ENCODE measurements around the gene ARHGAP15.
A peak's percentile ranks its signal among the peaks of the same experiment; 100 is the strongest.

Gene ARHGAP15

GRCh38 chr2:143603035-143603655 lies 473.9 kb downstream of the ARHGAP15 start:
- no peak for DNase-seq

GRCh38 chr2:143603846-143604565 lies 474.8 kb downstream of the ARHGAP15 start:
- DNase-seq = no peak

DNA sequence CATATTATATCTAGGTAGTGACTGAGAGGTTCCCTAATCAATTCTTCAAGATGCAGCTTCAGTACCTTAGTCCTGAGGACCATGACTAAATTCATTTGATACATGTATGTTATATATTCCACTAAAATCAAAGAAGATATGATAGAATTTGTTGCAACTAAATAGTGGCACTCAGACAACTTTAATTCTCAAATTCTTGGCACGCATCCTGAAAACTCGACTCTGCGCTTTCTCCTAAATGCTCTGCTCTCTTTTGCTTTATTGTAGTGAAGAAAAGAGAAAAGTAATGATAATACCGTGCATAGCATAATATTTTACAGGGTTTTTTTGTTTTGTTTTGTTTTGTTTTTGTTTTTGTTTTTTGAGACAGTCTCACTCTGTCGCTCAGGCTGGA lies 475.3 kb downstream of the ARHGAP15 start:
- no peak for DNase-seq

DNA sequence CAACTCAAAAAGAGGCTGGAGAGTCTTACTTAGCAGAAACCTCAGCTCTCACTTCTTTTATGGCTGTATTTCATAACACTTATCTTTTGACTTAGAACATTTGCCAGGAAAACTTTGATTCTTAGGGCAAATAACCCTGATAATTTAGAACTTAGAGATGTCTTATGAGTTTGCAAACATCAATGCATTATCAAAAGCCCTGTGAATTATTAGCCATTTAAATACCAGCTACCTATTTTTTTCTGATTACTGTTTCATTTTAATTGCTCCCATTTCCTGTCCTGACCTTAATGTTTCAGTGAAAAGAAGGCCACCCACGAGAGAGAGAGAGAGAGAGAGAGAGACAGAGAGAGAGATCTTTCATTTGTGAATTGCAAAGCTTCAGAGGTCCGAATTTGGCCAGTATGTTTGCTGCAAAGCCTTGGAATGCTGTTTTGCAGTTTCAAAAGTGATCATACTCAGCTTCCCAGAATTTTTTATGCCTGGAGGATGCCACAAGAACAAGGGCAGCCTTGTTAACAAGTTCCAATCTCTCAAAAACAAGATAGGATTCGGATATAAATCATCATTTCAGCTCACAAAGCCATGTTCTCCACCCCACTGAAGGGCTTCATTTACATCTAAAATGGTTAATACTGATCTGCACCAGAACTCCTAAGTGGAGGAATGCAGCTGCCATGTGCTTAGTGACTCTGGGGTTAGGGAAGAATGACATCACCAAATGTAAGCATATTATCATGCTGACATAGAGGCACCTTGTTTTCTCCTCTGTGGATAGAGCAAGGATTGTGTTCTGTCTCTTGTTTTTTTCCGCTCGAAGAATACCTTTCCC lies 478.2 kb downstream of the ARHGAP15 start:
- DNase-seq = no peak

DNA sequence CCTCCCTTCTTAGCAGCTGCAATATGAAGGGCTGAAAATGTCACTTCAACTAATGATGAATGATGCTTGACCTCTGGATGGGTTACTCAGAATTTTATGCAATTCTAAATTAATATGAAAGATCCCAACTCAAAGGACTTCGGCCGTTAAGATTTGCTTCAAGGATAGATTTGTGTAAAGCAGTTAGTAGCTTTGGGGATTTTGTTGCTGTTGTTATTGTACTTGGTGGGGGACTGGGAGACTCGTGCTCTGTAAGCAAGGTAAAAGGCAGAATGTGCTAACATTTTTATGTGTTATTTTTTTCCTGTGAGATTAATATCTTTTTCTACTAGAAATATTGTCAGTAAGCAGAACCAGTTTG lies 478.8 kb downstream of the ARHGAP15 start:
- DNase-seq = no peak

- DNase-seq = no peak
These were observed 479.5 kb downstream of the ARHGAP15 start for GRCh38 chr2:143608758-143609157.

GRCh38 chr2:143611336-143611735 lies 482.1 kb downstream of the ARHGAP15 start:
- DNase-seq = no peak

DNA sequence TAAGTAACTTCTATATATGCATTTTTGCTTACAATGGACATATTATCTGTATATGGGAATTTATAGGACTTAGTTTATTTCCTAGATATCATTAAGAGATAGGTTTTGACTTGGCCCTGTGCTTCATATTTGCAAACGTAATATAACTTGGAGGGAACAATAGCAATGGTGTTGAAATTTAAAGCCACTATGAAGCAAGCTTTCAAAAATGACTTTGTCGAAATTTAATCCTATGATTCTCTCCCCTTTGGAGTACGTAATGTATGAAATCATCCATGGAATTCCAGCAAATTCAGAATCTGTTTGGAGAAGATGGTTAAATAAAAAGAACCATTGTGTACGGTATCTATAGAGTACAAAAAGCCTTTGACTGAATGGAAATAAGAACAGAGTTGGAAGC lies 486.3 kb downstream of the ARHGAP15 start:
- no peak for DNase-seq

GRCh38 chr2:143616452-143616851 lies 487.2 kb downstream of the ARHGAP15 start:
- DNase-seq = no peak

DNA sequence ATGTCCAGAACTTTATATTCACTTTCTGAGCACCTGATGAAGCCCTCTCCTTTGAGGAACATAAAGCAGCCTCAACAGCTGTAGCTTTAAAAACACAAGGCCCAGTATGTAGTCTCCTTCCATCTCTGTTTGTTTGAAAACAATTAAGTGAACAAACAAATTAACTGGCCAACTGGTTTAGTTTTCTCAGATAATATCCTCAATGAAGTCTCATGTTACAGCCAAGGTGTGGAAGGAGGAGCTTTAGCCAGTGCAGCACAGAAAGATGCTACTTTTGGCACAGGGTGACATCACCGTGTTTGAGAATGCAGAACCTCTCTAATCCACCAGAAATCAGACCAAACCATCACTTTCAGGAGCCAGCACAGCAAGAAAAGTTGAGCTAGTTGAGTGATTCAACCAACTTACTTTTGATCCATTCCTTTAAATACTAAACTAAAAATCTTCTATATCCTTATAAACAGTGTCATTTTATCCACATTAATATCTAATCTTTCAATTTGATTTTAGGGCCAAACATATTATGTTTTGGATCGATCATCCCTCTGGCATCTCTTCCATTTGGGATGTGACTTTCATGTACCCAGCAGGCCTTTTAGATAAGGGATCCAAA lies 488.7 kb downstream of the ARHGAP15 start:
- DNase-seq = no peak

DNA sequence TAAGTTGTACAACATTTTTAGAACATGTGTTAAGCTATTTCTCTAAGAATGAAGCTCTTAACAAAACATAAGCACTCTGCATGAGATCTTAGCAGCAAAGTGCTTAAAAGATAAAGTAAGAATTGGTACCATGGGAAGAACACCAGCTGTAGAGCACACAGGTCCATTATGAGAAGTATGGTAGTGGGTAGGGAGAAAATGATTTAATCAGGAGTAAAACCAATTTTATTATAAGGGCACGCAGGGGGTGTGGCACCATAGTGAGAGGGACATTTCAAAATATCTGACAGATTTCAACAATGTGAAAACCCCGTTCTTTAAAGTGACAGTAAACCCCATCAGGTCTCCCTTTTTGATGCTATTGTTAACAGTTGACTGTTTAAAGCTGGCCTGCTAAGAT lies 492.9 kb downstream of the ARHGAP15 start:
- no peak for DNase-seq

- DNase-seq = no peak
These were observed 494.2 kb downstream of the ARHGAP15 start for GRCh38 chr2:143623231-143623908.

GRCh38 chr2:143623909-143624260 lies 494.7 kb downstream of the ARHGAP15 start:
- no peak for DNase-seq

GRCh38 chr2:143629340-143629739 lies 500.1 kb downstream of the ARHGAP15 start:
- DNase-seq = no peak

- DNase-seq = peak; percentile 30
These were observed 503.6 kb downstream of the ARHGAP15 start for GRCh38 chr2:143632751-143633374.

DNA sequence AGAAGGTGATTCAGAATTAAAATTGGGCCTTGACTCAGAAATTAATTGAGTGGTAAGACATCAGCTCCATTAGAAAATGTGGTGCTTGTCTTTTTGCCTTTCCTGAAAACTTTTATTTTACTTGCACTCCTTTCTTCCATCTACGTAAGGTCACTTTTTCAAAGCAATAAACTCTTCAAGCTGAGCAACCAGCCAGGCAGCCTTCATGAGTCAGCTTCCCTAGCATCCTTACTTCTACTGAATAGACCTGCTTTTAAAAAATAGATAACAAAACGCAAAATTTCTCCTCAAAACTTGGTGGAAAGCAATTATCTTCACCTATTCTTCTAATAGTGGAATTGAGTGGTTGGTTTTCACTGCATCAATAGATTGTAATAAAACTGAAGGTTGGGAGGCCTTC lies 504.2 kb downstream of the ARHGAP15 start:
- DNase-seq = no peak

GRCh38 chr2:143635302-143635701 lies 506.1 kb downstream of the ARHGAP15 start:
- DNase-seq = no peak

DNA sequence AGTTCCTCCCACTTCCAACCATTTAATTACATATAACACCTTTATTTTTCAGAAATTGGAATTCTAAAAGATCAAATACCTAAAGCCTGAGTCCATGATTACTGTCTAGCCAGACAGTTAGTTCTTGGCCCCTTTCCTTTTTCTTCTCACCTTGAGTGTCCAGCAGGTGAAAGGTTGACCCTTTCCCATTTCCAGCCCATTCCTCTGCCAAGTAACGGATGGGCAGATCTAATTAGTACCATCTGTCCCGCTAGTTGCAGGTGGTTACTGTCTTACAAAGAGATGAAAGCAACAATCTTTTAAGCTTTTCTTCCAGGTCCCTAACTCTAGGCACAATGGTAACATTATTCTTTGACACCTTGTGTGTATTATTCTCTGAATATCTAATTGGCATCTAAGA lies 506.7 kb downstream of the ARHGAP15 start:
- no peak for DNase-seq

GRCh38 chr2:143640826-143641225 lies 511.6 kb downstream of the ARHGAP15 start:
- DNase-seq = no peak

- no peak for DNase-seq
These were observed 516.9 kb downstream of the ARHGAP15 start for GRCh38 chr2:143645921-143646645.

DNA sequence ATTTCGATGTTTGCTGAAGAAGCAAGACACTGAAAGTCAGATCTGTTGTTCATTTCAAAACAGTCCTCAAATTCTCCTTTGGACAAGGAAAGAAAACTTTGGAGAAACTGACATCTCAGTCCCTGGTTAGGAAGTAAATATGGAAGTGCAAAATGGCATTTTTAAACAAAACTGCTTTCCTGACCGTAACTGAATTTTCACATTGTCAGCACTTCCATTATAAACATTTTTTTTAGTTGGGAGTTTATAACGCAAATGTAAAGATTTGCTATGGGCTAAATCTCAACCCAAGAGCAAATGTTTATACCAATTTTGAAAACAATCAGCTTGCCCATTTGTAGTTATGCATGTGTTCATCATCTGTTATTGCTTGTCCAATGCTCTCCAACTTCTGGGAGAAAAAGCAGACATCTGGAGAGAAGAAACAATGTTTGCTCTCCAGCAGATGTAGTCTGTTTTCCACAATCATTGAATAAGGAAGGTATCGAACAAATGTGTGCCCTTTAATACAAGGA lies 520.1 kb downstream of the ARHGAP15 start:
- no peak for DNase-seq

DNA sequence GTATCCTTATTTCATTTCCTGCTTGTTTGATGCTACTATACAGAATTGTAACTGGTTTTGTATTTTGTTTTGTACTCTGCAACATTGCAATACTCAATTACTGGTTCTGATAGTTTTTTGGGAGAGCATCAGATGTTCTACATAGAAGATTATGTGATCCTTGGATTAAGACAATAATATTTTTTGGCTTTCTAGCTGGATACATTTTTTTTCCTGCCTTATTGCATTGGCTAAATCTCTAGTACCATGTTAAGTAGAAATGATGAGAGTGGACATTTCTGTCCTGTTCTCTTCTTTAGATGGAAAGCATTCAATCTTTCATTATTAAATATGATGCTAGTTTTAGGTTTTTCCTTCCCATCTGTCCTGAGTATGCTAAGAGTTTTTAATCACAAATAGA lies 523.5 kb downstream of the ARHGAP15 start:
- DNase-seq = no peak
